ENCODE results near the gene NEK10.

GRCh38 chr3:27302891-27303290, 66.3 kb downstream of the NEK10 start:
- TF ChIP-seq CTCF (IDR thresholded peaks at IDR 0.05) (no peak), POLR2A (IDR thresholded peaks at IDR 0.05) (no peak)

All from lower leg skin (tissue), 3 donors.